ENCODE measurements around the gene ARHGAP22.

The ARHGAP22 gene

GRCh38 chr10:48495282-48496045 lies 109.4 kb downstream of the ARHGAP22 start:
- no peak for DNase-seq

- no peak for DNase-seq
Observed at GRCh38 chr10:48494611-48495010, 110.3 kb downstream of the ARHGAP22 start.

GRCh38 chr10:48494073-48494472 lies 110.8 kb downstream of the ARHGAP22 start:
- no peak for DNase-seq

- DNase-seq, result peak; percentile 16
Observed at GRCh38 chr10:48493083-48493871, 111.6 kb downstream of the ARHGAP22 start.

- DNase-seq, result no peak
Observed at GRCh38 chr10:48492201-48492600, 112.7 kb downstream of the ARHGAP22 start.

GRCh38 chr10:48491392-48492139 lies 113.3 kb downstream of the ARHGAP22 start:
- DNase-seq, result no peak

- DNase-seq, result no peak
Observed at GRCh38 chr10:48490946-48491345, 113.9 kb downstream of the ARHGAP22 start.

- no peak for DNase-seq
Observed at GRCh38 chr10:48490571-48490940, 114.3 kb downstream of the ARHGAP22 start.

- no peak for DNase-seq
Observed at GRCh38 chr10:48489099-48489498, 115.8 kb downstream of the ARHGAP22 start.

- no peak for DNase-seq
Observed at GRCh38 chr10:48487244-48487643, 117.6 kb downstream of the ARHGAP22 start.

GRCh38 chr10:48485711-48486110 lies 119.2 kb downstream of the ARHGAP22 start:
- DNase-seq, result no peak

- no peak for DNase-seq
Observed at GRCh38 chr10:48484911-48485310, 120.0 kb downstream of the ARHGAP22 start.

- no peak for DNase-seq
Observed at GRCh38 chr10:48482207-48482606, 122.7 kb downstream of the ARHGAP22 start.

- no peak for DNase-seq
Observed at GRCh38 chr10:48481385-48481784, 123.5 kb downstream of the ARHGAP22 start.

- DNase-seq, result no peak
Observed at GRCh38 chr10:48480397-48481374, 124.2 kb downstream of the ARHGAP22 start.

- DNase-seq, result no peak
Observed at GRCh38 chr10:48478980-48479811, 125.7 kb downstream of the ARHGAP22 start.

GRCh38 chr10:48478469-48478868 lies 126.4 kb downstream of the ARHGAP22 start:
- DNase-seq, result no peak

- no peak for DNase-seq
Observed at GRCh38 chr10:48477616-48478015, 127.3 kb downstream of the ARHGAP22 start.

GRCh38 chr10:48477141-48477540 lies 127.7 kb downstream of the ARHGAP22 start:
- no peak for DNase-seq

GRCh38 chr10:48476279-48476982 lies 128.4 kb downstream of the ARHGAP22 start:
- DNase-seq, result no peak

GRCh38 chr10:48475943-48476278 lies 129.0 kb downstream of the ARHGAP22 start:
- DNase-seq, result no peak

Data from NCI-H510A (cell line).